GM10847 (cell line): Measurements from ENCODE around the gene ASB16.
A peak's percentile ranks its signal among the peaks of the same experiment; 100 is the strongest.

Experiments used
- POLR2A ChIP-seq: IDR thresholded peaks from 2 replicates; pipeline ENCODE4 v1.6.1; 2011; ENCODE audit not compliant: insufficient read length; ENCODE audit errors: extremely low read depth

ASB16 gene

DNA sequence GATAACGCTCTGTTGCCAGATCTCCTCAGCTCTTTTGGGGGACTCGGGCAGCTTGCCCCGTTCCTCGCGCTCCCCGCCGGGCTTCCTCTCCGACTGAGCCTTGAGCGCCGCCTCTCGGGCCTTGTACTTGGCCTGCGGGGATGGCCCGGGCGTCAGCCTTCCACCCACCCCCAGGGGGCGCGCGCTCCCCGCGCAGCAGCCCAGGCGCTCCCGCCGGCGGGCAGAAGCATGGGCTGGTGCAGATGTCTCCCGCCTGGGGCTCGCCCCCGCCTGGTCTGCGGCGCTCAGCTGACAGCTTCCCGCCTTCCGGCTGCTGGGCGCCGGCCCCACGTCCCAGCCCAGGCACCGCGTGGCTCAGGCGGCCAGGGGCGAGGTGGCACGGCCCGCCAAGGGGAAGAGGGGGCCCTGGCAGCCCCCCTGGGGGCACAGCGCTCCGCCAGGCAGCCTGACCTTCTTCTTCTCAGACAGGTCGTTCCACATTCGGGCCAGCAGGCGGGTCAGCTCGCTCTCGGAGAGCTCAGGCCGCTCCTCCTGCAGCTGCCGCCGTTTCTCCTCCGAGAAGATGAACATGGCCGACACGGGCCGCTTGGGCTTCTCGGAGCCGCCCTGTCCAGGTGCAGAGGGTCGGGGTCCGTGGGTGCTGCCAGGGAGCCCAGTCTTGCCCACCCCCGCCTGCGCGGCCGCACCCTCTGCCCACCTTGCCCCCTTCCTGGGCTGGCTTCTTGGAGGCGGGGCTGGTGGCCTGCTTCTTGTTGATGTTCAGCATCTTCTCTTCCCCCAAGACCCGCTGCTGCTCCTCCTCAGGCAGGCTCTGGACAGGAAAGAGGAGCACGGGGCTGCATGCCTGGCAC, 40.1 kb downstream of the ASB16 start:
- TF ChIP-seq POLR2A, result peak; percentile 30

DNA sequence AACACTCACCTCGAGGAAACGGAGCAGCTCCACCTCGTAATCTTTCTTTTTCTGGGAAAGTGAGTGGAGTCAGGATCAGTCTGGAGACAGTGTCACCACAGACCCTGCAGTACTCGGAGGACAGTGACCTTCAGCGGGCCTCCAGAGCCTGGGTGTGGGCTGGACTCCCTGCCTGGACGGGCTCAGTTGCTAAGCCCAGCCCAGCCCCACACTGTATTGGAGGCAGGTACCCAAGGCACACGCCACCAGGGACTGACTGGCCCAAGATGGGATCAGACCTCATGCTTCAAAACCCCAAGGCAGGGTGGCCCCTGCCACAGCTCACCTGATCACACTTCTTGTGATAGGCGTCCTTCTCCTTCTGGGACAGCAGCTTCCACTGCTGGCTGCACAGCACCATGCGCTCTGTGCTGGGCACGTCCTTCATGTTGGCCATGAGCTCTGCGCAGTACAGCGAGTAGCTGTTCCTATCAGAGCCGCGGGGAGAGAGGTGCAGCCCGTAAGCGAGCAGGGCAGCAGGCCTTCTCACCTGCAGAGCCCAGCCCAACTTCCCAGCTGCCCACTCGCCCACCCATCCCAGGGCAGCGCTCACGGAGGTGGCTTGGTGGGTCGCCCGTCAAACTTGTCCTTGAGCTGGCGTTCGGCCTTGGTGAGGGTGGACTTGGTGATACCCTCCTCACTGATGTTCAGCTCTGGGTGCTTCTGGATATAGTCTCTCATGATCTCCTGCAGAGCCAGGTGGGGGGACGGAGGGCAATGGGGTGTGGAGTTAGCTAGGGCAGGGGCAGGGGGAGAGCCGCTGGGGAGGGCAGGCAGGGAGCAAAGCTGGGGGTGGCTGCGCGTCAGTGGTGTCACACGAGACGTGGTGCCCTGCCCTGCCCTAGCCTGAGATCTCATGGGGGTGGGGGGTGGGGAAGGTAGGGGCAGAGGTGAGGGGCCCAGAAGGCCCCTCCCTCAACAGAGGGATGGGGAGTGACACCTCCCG, 41.1 kb downstream of the ASB16 start:
- no peak for TF ChIP-seq POLR2A

DNA sequence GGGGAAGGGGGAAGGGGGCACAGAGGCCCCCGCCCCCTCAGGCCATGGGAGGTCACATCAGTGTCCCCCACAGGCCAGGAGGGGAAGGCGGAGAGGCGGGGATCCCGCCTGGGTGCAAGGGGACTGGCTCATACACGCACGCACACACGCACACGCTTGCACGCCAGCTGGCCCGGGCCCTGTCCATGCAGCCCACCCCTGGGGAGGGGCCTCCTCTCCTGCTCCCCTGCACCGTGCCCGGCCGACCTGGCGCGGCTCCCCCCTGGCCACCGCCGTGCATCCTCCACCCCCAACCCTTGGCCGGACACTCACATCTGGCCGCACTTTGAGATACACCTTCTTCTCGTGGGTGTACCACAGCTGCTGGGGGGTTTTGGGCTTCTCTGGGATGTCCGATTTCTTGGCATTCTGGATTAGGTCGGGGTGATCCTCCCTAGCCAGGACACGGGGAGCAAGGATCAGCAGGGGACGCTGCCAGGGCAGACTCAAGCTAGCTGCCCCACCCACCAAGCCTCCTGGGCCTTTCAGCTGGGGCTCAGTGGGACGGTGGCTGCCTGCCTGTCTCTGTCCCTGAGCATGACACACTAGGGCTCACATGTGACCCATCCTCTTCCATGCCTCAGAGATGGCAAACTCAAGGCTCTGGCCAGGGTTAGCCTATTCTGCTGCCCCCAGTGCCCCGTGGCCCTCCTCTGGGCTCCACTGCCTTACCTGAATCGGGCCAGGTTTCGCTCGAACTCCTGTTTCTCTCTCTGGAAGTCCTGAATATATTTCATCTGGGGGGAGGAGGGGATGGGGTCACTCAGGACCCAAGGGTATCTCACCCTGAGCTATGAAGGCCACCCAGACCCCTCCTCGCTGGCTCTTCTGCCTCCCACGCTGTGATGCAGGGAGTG, 42.3 kb downstream of the ASB16 start:
- no peak for TF ChIP-seq POLR2A

- TF ChIP-seq POLR2A, result no peak
These were observed 43.1 kb downstream of the ASB16 start for GRCh38 chr17:44213403-44214229.

GRCh38 chr17:44214230-44214494, 43.7 kb downstream of the ASB16 start:
- TF ChIP-seq POLR2A, result no peak

DNA sequence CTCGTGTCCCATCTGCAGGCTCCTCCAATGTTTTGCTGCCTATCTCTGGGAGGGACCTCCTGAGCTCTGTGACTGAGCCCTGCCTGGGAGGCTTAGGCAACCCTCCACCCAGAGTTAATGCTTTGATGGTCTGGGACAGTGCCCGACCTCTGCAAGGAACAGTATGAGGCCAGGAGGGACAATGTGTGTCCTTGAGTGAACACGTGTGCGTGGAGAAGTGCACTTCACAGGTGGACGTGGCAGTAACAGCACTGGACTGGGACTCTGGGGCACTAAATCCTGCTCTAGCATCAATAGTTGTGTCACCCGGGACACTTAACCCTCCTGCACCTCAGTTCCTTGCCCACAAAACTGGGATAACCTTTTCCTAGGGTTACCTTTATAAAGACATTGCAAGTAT, 44.4 kb downstream of the ASB16 start:
- TF ChIP-seq POLR2A, result no peak

DNA sequence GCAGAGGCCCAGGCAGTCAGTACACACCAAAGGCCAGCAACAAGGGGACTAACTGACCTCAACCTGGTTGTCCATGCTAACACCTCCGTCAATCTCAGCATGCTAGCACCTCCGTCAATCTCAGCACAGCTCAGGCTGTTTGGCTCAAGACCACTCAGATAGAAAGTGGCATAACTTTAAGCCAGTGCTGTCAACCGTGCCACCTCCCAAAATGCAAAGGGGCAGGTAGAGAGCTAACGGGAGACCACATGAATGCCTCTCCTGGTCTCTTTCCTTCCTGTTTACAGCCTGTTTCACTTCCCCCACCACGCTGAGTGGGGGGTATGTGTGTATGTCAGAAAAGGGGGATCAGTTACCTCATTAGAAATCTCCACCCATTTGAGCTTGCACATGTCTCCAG, 45.7 kb downstream of the ASB16 start:
- no peak for TF ChIP-seq POLR2A

DNA sequence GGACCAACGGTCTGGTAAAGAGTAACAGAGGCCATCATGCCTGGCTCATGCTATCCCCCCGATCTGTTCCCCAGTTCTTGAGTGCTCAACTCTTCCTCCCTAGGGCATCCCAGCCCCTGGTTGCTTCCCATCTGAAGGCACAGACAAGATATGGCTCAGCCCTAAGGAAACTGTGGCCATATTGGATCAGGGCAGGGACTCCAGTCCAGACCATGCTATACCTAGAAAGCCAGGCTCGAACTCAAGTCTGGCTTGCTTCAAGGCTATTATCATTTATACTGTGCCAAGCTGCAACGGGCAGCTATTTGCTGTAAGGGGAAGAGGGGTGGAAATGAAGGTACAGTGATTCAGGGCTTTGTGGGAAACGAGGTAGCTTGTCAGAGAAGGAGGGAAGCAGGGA, 46.2 kb downstream of the ASB16 start:
- TF ChIP-seq POLR2A, result no peak

GRCh38 chr17:44217738-44218343, 47.3 kb downstream of the ASB16 start:
- TF ChIP-seq POLR2A, result no peak

GRCh38 chr17:44218344-44219107, 48.0 kb downstream of the ASB16 start:
- TF ChIP-seq POLR2A, result peak; percentile 68

DNA sequence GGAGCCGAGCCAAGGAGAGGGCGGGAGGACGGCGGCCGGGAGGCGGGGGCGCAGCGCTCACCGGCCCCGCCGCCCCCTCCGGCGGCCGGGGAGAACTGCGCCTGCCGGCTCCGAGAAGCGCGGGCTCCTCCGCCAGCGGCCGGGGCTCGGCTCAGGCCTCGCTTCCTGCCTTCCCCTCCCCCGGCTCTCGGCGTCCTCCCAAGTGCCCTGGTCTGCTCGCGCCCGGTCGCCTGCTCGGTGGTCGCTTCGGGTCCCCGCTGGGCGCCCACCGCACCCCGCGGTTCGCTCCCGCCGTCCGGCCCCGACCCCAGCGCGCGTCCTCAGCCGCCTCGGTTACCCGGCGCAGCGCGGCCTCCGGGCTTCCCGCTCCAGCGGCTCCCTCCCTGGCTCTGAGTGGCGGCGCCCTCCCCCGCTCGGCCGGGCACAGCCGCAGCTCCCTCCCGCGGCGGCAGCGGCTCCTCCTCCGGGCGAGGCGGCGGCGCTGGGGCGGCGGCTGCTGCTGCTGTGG, 48.7 kb downstream of the ASB16 start:
- TF ChIP-seq POLR2A, result peak; percentile 20

GRCh38 chr17:44219616-44220212, 49.2 kb downstream of the ASB16 start, which contains the start of gene UBTF:
Gene UBTF, minus strand, starts transcription at chr17:44219675. Its CDS starts 1,446 bp downstream, at chr17:44218229.
- no peak for TF ChIP-seq POLR2A
